NCI-H345 treated with DMSO at 0.1 percent for 48 hours (cell line): ENCODE measurements around the gene NDOR1.
A peak's percentile ranks its signal among the peaks of the same experiment; 100 is the strongest.

ENCODE experiments used
- DNase-seq: peaks from one replicate; lab custom pipeline; 2025; ENCODE audit not compliant: unreplicated experiment; lab: John Stamatoyannopoulos, UW

Gene NDOR1

GRCh38 chr9:137182836-137183235, 22.7 kb upstream of the NDOR1 start:
- DNase-seq: no peak

GRCh38 chr9:137183980-137184595, 21.4 kb upstream of the NDOR1 start:
- no peak for DNase-seq

DNA sequence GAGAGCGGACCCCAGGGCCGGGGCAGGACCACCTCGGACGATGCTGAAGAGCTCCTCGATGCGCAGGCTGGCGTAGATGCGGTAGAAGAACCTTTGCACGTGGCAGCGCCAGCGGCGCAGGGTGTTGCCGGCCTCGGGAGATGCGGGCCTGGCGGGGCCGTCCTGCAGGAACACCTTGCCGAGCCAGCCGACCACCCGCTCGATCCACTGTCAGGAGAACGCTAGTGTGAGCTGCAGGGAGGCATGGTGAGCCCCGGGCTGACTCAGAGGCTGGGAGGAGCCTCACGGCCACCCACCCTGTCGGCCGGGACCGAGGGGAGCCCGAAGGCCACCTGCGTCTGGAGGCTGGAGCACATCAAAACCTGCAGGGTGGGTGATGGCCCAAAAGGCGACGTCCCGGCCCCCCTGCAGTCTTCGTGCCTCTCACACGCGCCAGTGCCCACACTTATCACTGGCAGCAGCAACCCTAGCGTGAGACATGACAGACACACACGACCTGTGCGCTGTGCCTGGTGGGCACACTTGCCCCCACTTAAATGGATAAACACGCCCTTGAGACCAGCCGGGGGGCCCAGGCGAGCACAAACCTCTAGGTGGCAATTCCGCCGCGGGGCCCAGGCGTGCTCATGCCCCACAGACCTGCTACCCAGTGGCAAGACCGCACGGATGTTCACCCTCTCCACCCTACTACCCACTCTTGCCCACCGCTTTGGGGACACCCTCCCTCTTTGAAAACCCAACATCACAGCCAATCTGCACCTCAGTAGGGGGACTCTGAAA, 20.4 kb upstream of the NDOR1 start:
- DNase-seq: no peak

DNA sequence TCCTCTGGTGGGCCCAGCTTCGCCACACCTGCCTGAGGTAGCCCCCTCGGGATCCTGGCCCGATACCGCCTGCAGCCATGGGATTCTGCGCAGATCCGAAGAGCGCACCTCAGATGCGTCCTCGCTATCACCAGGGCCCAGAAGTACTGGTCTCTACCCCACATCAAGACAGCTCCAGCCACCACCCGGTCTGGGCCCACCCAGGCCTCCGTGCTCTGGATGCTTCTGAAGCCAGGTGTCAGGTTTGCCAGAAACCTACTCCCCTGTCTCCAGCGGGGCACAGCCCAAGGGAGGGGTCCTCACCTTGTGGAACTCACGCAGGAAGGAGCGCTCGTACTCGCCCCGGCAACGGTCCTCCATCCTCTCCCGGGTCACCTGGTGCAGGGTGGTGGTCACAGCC, 19.6 kb upstream of the NDOR1 start:
- DNase-seq: no peak

DNA sequence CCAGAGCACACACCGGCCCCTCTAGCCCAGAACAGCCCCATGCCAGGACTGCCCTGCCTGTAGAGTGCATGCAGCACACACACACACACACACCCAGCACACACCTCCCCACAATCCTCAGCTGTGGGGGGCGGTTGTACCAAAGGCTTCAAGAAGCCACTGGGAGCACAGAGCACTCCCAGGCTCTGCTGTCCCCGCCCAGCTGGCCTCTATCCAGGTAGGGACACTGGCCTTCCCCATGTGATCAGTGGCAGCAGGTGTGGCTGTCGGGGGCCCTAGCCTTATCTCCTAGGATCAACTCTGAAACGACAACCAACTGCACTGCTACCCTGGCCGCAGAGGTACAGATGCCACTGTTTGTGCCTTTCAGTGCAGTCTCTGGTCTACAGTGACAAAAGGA, 19.1 kb upstream of the NDOR1 start:
- DNase-seq: no peak

DNA sequence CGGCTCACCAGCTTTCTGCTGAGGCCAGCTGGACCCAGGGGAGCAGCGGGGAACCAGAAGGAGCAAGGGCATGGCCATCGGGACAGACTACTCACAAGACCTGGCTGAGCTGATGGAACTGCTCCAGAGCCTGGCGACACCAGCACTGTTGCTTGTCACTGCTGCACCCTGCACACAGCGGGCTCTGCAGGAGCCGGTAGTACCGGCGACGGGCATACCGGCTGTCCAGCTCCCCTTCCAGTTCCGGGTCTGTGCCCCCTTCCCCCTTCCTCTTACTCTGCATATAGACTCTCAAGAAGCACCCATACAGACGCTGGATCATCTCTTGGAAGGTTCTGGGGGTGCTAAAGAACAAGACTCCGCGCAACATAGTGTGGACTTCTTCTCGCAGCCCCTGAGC, 18.1 kb upstream of the NDOR1 start:
- no peak for DNase-seq

GRCh38 chr9:137188086-137188489, 17.4 kb upstream of the NDOR1 start:
- no peak for DNase-seq

DNA sequence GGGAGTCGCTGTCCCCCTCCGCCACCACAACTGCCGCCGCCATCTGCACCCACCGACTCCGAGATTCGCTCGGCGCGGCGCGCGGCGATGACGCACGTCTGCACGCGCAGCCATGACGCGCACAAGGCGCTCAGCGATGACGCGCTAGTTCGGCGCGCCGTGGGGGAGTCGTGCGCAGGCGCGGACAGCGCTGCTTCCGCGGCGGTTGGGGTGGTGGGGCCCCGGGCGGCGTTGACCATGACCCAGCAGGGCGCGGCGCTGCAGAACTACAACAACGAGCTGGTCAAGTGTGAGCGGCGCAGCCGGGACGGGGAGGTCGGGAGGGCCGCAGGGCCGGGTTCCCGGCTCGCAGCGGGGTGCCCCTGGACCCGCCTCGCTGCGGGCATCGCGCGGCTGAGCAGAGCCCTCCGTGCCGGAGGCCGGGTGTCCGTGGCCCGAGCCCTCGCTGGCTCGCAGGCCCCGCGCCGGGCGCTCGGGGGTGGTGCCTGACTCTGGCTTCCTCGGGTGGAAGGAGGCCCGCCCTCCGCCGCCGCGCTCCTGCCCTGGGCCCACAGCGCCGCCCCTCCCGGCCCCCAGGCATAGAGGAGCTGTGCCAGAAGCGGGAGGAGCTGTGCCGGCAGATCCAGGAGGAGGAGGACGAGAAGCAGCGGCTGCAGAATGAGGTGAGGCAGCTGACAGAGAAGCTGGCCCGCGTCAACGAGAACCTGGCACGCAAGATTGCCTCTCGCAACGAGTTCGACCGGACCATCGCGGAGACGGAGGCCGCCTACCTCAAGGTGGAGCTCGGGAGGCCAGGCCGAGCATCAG, 16.8 kb upstream of the NDOR1 start, which contains the start of the genes ANAPC2 and SSNA1:
Gene ANAPC2 (minus strand): TSS at position 71 of the 807 bp plus-strand sequence. CDS start 28 bp downstream, at position 43.
Gene SSNA1 (plus strand): TSS at position 187 of the 807 bp plus-strand sequence. CDS start 51 bp downstream, at position 238.
- peak; percentile 74 for DNase-seq

DNA sequence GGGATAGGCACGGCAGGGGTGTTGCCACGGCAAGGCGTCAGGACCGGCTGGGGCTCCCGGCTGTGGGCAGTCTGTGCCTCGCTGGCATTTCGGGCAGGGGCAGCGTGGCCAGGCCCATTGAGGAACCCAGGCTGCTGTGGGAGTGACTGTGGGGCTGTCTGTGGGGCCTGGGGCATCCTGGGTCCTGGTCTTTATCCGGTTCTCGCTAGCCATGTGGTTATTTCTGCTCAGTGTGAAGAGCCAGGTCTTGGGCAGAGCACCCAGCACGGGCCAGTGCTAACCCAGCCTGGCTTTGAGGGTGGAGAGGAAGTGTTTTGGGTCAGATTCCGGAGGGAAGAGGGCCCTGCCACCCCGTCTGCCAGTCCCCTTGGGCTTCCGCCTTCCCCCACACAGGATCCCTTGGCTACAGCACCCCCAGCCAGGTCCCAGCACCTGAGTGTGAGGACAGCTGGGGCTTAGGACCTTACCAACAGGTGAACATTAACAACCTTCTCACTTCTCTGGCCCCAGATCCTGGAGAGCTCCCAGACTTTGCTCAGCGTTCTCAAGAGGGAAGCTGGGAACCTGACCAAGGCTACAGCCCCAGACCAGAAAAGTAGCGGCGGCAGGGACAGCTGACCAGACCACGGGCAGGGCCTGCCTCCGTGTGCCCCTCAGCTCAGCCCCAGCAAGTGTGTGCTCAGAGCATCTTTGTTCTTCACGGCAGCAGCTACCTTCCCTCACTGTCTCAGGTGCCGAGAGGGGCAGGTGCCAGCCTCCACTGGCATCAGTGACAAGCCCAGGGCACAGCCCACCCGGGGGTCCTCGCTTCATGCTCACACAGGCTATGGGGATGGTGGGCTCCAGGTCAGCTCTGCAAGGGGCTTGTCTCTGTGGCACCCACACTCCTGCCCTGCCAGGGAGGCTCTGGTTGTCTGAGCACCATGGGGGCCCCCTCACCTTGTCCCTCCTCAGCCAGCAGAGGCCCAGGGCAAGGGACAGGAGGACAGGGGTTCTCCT, 15.9 kb upstream of the NDOR1 start:
- DNase-seq: no peak

DNA sequence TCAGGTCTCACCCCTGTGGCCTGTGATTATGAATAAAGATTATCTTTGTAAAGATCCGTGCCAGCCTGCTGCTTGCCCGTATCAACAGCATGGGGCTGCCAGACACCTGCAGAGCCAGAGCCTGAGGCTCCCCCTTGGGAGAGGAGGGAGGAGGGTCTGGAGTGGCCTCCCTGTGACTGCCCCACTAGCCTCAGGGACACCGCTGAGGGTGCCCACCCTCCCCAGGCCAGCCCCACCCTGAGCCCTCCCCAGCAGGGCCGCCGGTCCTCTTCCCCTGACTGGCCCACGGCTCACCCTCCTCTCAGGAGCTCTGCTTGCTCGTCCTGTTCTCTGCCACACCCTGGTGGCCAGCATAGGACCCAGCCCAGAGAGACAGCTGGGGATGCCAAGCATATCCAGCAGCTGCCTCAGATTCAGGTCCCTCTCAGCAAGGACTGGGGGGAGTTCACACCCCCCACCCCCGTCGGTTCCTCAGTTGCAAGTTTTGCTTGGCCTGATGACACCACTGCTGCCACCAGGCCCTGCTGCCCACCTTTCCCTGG, 15.1 kb upstream of the NDOR1 start:
- no peak for DNase-seq

- DNase-seq: no peak
These were observed 14.3 kb upstream of the NDOR1 start for GRCh38 chr9:137191245-137191644.

DNA sequence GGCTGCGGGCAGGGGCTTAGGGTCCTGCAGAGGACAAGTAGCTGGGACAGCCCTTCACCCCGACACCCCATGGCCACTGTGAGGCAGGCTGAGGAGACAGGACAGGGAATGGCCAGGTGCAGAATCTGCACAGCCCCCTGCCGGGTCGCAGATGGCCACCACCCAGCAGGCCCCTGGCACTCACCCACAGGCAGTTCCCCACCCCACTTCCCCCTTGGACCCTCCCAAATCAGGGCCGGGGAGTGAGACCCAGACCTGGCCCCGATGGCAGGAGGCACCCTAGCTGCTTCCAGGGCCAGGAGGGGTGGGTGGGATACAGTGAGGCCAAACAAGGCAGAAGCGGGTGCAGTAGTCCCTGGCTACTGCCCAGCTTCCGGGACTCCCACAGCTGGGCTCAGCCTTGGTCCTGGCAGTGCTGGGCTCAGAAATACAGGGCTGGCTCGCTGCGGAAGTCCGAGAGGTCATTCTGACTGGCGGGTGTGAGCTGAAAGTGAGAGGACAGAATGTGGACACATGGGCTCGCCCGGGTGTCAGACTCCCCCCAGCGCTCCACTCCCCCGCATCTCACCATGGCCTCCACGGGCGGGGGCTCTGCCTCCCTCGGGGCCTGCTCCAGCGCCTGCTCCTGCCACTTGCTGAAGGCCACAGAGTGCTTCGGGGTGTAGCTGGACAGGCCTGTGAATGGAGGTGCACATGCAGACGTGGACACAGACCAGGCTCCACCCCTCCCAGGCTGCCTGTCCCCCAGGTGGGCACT, 13.6 kb upstream of the NDOR1 start:
- DNase-seq: no peak

- DNase-seq: no peak
These were observed 13.1 kb upstream of the NDOR1 start for GRCh38 chr9:137192448-137192780.

- DNase-seq: no peak
These were observed 12.6 kb upstream of the NDOR1 start for GRCh38 chr9:137192859-137193258.

- no peak for DNase-seq
These were observed 11.7 kb upstream of the NDOR1 start for GRCh38 chr9:137193771-137194170.

- no peak for DNase-seq
These were observed 11.1 kb upstream of the NDOR1 start for GRCh38 chr9:137194388-137194787.

DNA sequence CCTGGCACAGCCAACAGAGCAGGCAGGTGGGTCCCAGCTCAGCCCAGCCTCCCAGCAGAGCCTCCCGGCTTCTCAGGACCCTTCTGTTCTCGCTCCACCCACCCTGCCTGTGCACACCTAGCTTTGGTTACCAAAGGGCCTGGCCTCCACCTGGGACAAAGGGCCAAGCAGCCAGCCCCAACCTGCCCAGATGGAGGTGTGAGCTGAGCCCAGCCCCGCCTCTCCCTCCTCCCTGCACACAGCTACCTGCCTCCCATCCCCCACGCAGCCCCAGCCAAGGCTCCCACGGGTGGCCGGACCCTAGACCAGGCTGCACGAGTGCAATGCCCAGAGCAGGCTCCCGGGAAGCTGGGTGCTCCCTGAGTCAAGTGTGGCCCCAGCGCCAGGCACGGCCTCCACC, 10.6 kb upstream of the NDOR1 start:
- DNase-seq: peak; percentile 39

GRCh38 chr9:137195525-137196220, 9.8 kb upstream of the NDOR1 start:
- DNase-seq: peak; percentile 95
